ENCODE data around the gene UNC79.

- TF ChIP-seq EZH2 (IDR thresholded peaks at IDR 0.05; ENCODE audit: borderline replicate concordance, low read length) (no peak), CTCF (IDR thresholded peaks at IDR 0.05; ENCODE audit: low read length) (no peak)
Measured at GRCh38 chr14:93712079-93712837, 281.5 kb downstream of the UNC79 start.

Data from OCI-LY1 (cell line).